Activated naive CD4-positive, alpha-beta T cell treated with anti-CD3 and anti-CD28 coated beads, Interleukin-2, amount 10 ng/mL, durations not matched to agents 7 days and 5 days (primary cell): ENCODE results near the gene CC2D1A.

Experiments
- CTCF ChIA-PET: fragments of 350-600 bp; sonication (Branson Sonifier 250); formaldehyde crosslinking; loops from one replicate; lab custom pipeline; 2021; ENCODE audit warnings: antibody characterized with exemption; lab: Charles Lee
- DNase-seq: peaks from one replicate; pipeline ENCODE4 v3.0.0-alpha.2; 2020
- H3K27ac Mint-ChIP-seq: one replicate; pipeline ENCODE4 v1.8.0; 2021; ENCODE audit warnings: mild to moderate bottlenecking, moderate library complexity, mixed read lengths
- H3K27me3 Mint-ChIP-seq: one replicate; pipeline ENCODE4 v1.8.0; 2021; ENCODE audit warnings: mild to moderate bottlenecking, mixed read lengths
- H3K36me3 Mint-ChIP-seq: one replicate; pipeline ENCODE4 v1.8.0; 2021; ENCODE audit warnings: mixed read lengths
- H3K4me1 Mint-ChIP-seq: one replicate; pipeline ENCODE4 v1.8.0; 2021; ENCODE audit warnings: mixed read lengths
- H3K4me3 Mint-ChIP-seq: one replicate; pipeline ENCODE4 v1.8.0; 2021; ENCODE audit warnings: mild to moderate bottlenecking, moderate library complexity, mixed read lengths
- H3K9me3 Mint-ChIP-seq: one replicate; pipeline ENCODE4 v1.8.0; 2021; ENCODE audit warnings: mixed read lengths

Gene CC2D1A

DNA sequence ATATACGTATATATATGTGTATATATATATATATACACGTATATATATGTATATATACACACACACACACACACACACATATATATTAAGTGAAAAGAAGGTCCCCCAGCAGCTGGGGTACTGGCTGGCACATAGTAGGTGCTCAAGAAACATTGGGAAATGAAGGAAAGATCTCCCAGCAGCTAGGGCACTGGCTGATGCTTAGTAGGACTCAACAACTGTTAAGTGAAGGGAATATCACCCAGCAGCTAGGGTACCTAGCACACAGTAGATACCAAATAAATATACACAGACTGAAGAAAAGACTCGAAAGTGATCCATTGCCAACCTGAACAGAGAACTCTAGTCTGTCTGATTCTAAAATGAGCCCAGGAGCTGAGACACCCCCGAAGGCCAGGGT, 20.0 kb downstream of the CC2D1A start:
- Mint-ChIP-seq H3K36me3 (peaks cover 46% of the 10 kb centered on the region), H3K4me3 (no peak overlapping the region), H3K27me3 (no peaks in the 10 kb centered on the region), H3K4me1 (peaks cover 20% of the 10 kb centered on the region), H3K9me3 (peaks cover 3% of the 10 kb centered on the region), H3K27ac (no peak overlapping the region)
- CTCF ChIA-PET = no interaction called here
- DNase-seq = no peak

- CTCF ChIA-PET = no interaction called here
- Mint-ChIP-seq H3K27me3 (no peaks in the 10 kb centered on the region), H3K27ac (peak overlapping the region; percentile 42), H3K9me3 (no peaks in the 10 kb centered on the region), H3K4me3 (no peak overlapping the region), H3K4me1 (peaks cover 19% of the 10 kb centered on the region), H3K36me3 (peaks cover 39% of the 10 kb centered on the region)
- DNase-seq = no peak
Measured at GRCh38 chr19:13926715-13927114, 20.7 kb downstream of the CC2D1A start.

- DNase-seq = no peak
- H3K27me3 Mint-ChIP-seq = peaks cover 10% of the 10 kb centered on the region
- H3K27ac Mint-ChIP-seq = no peak overlapping the region
- peaks cover 16% of the 10 kb centered on the region for H3K4me1 Mint-ChIP-seq
- H3K4me3 Mint-ChIP-seq = no peak overlapping the region
- peaks cover 21% of the 10 kb centered on the region for H3K36me3 Mint-ChIP-seq
- no peaks in the 10 kb centered on the region for H3K9me3 Mint-ChIP-seq
- CTCF ChIA-PET = interaction anchor here (0.7 kb wide), 1 partner anchor 29 kb away, joined by 3 read pairs; no protein-coding TSS in a partner anchor
Measured at GRCh38 chr19:13929340-13929739, 23.3 kb downstream of the CC2D1A start.

DNA sequence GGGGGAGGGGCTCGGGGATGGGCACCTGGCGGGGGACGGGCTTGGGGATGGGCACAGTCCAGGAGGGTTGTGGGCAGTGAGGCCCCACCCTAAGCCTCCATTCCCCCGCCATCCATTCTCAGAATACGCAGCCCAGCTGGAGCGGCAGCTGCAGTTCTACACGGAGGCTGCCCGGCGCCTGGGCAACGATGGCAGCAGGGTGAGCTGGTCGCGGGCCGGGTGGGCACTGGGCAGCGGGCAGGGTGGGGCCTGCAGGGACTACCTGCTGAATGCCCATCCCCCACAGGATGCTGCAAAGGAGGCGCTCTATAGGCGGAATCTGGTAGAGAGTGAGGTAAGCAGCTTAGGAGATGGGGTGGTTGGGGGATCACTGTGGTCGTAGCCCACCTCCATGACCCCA, 24.0 kb downstream of the CC2D1A start:
- CTCF ChIA-PET = no interaction called here

DNA sequence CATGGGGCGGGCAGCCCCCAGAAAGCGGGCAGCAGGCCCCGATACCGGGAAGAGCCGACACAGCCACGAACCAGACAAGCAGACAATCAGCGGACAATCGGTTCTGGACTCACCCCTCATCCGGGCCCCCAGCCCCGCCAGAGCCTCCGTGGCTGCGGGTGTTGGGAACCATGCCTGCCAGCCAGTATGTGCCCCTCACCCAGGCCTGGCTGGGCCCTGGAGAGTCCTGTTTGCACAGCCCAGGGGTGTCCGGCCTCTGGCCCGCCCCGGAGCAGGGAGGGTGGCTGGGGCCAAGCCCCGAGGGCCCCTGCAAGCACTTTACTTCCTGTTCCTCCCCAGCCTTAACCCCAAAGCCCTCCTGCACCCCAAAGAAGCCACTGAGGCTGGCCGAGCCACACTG, 24.4 kb downstream of the CC2D1A start:
- Mint-ChIP-seq H3K27me3 (peaks cover 18% of the 10 kb centered on the region), H3K4me3 (no peak overlapping the region), H3K27ac (no peak overlapping the region), H3K9me3 (no peaks in the 10 kb centered on the region), H3K4me1 (peaks cover 16% of the 10 kb centered on the region), H3K36me3 (peaks cover 16% of the 10 kb centered on the region)
- DNase-seq = no peak
- CTCF ChIA-PET = no interaction called here

More for the DNA sequence above, 24.0 kb downstream of the CC2D1A start:
- Mint-ChIP-seq H3K9me3 (no peaks in the 10 kb centered on the region), H3K4me1 (peaks cover 16% of the 10 kb centered on the region), H3K4me3 (no peak overlapping the region), H3K27me3 (peaks cover 13% of the 10 kb centered on the region), H3K27ac (no peak overlapping the region), H3K36me3 (peaks cover 17% of the 10 kb centered on the region)
- no peak for DNase-seq

GRCh38 chr19:13931391-13932148, 25.6 kb downstream of the CC2D1A start:
- Mint-ChIP-seq H3K4me3 (no peak overlapping the region), H3K9me3 (no peaks in the 10 kb centered on the region), H3K4me1 (peaks cover 11% of the 10 kb centered on the region), H3K36me3 (peaks cover 11% of the 10 kb centered on the region), H3K27ac (no peak overlapping the region), H3K27me3 (peaks cover 27% of the 10 kb centered on the region)
- no peak for DNase-seq
- CTCF ChIA-PET = no interaction called here

DNA sequence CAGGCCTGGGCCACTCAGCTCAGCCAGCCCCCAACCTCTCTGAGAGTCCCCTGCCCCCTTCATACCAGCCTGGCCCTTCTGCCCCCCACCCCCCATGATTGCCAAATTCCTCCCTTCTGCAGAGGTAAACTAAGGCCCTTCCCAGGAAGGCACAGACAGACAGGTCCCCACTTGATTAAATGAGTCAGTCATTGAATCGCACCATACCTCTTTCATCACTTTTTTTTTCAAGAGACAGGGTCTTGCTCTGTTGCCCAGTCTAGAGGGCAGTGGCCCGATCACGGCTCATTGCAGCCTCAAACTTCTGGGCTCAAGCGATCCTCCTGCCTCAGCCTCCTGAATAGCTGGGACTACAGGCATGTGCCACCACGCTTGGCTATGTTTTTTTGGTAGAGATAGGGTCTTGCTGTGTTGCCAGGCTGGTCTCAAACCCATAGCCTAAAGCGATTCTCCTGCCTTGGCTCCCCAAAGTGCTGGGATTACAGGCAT, 26.2 kb downstream of the CC2D1A start:
- Mint-ChIP-seq H3K4me3 (no peak overlapping the region), H3K9me3 (no peaks in the 10 kb centered on the region), H3K27me3 (peaks cover 27% of the 10 kb centered on the region), H3K27ac (no peak overlapping the region), H3K4me1 (peaks cover 5% of the 10 kb centered on the region), H3K36me3 (peaks cover 7% of the 10 kb centered on the region)
- DNase-seq = no peak
- CTCF ChIA-PET = no interaction called here

DNA sequence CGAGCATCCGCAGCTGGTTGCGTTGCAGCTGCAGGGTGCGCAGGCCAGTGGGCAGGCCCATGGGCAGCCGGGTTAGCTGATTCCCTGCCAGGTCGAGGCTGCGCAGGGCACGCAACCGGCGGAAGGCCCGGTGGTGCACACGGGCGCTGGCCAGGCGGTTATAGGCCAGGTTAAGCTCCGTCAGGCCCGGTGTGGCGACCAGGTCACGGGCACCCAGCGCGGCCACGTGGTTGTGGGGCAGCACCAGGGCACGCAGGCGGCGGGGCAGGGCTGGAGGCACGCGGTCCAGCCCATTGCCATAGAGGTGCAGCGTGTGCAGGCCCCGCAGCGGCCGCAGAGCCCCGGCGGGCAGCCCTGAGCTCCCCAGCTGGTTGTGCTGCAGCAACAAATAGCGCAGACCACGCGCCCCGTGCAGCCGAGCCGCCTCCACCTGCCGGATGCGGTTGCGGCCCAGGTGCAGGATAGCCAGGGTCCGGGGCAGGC, 27.0 kb downstream of the CC2D1A start:
- no peak for DNase-seq
- Mint-ChIP-seq H3K36me3 (peaks cover 7% of the 10 kb centered on the region), H3K4me1 (peaks cover 3% of the 10 kb centered on the region), H3K27me3 (peaks cover 35% of the 10 kb centered on the region), H3K9me3 (no peaks in the 10 kb centered on the region), H3K4me3 (no peak overlapping the region), H3K27ac (no peak overlapping the region)
- CTCF ChIA-PET = interaction anchor here (0.6 kb wide), 1 partner anchor 22 kb away, joined by 3 read pairs; no protein-coding TSS in a partner anchor

- Mint-ChIP-seq H3K27me3 (peaks cover 49% of the 10 kb centered on the region), H3K4me3 (no peak overlapping the region), H3K4me1 (no peaks in the 10 kb centered on the region), H3K9me3 (no peaks in the 10 kb centered on the region), H3K27ac (no peak overlapping the region), H3K36me3 (no peaks in the 10 kb centered on the region)
- CTCF ChIA-PET = no interaction called here
- no peak for DNase-seq
Measured at GRCh38 chr19:13934785-13935109, 28.7 kb downstream of the CC2D1A start.

- H3K4me1 Mint-ChIP-seq = no peaks in the 10 kb centered on the region
- H3K27ac Mint-ChIP-seq = no peak overlapping the region
- H3K27me3 Mint-ChIP-seq = peaks cover 49% of the 10 kb centered on the region
- H3K4me3 Mint-ChIP-seq = no peak overlapping the region
- H3K9me3 Mint-ChIP-seq = no peaks in the 10 kb centered on the region
- CTCF ChIA-PET = no interaction called here
- no peak for DNase-seq
- no peaks in the 10 kb centered on the region for H3K36me3 Mint-ChIP-seq
Measured at GRCh38 chr19:13935765-13936510, 29.9 kb downstream of the CC2D1A start.

DNA sequence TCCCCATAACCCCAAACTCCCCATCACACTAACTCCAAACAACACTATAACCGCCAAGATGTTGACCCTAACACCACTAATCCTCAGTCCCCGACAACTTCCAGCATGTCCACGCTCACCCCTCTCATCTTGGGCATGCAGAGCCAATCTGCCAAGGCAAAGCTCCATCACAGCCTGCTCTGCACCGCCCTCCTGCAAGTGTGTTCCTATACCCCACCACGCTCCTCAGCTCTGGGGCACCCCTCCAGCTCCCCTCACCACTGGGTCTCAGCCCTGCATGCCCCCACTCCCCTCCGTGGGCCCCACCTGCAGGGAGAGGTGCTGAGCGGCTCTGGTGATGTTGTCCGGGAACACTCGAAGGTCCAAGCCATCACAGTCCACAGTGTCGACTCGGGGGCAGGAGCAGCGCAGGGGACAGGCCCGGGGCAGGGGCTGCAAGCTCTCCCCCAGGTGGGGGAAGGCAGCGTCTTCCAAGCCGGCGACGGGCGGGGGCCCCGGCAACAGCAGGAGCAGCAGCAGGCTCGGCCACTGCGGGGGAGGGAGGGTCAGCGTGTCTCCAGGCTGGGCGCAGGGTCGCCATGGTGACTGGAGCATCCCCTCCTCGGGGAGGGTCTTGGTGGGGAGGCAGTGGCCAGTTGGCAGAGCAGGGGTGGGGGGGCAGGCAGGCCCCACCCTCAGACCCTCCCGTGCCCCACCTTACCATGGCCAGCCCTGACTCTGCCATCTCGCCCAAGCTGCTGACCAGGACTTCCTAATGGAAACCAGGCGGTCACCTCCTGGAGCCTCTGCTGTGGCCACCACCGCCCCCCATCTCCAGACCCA, 31.7 kb downstream of the CC2D1A start:
- Mint-ChIP-seq H3K36me3 (no peaks in the 10 kb centered on the region), H3K27me3 (peaks cover 59% of the 10 kb centered on the region)

GRCh38 chr19:13938301-13939064, 32.5 kb downstream of the CC2D1A start, which contains the start of gene PODNL1:
Gene PODNL1, minus strand, starts transcription at chr19:13938417. Its CDS starts 236 bp downstream, at chr19:13938181.
- H3K4me3 Mint-ChIP-seq = no peak within 1 kb of the TSS
- peaks cover 55% of the 10 kb centered on the region for H3K27me3 Mint-ChIP-seq
- H3K4me1 Mint-ChIP-seq = no peaks in the 10 kb centered on the region
- CTCF ChIA-PET = interaction anchor here (1.0 to 1.2 kb wide), 2 partner anchors 111 to 121 kb away, joined by 3 read pairs; no protein-coding TSS in a partner anchor
- no peak for DNase-seq
- H3K27ac Mint-ChIP-seq = no peak within 1 kb of the TSS
- H3K9me3 Mint-ChIP-seq = peaks cover 2% of the 10 kb centered on the region
- no peaks in the 10 kb centered on the region for H3K36me3 Mint-ChIP-seq

More for the DNA sequence above, 31.7 kb downstream of the CC2D1A start:
- Mint-ChIP-seq H3K4me1 (no peaks in the 10 kb centered on the region), H3K4me3 (no peak overlapping the region), H3K27ac (no peak overlapping the region), H3K9me3 (peaks cover 2% of the 10 kb centered on the region)
- CTCF ChIA-PET = interaction anchor here (1.0 to 1.2 kb wide), 2 partner anchors 112 to 122 kb away, joined by 3 read pairs; no protein-coding TSS in a partner anchor
- DNase-seq = no peak

- Mint-ChIP-seq H3K36me3 (no peaks in the 10 kb centered on the region), H3K27ac (no peak overlapping the region), H3K4me1 (no peaks in the 10 kb centered on the region), H3K27me3 (peaks cover 36% of the 10 kb centered on the region), H3K9me3 (peaks cover 2% of the 10 kb centered on the region), H3K4me3 (no peak overlapping the region)
- DNase-seq = no peak
- CTCF ChIA-PET = no interaction called here
Measured at GRCh38 chr19:13942023-13942684, 36.2 kb downstream of the CC2D1A start.
